GM18517 (cell line): ENCODE measurements around the gene DCTN4.
"Not testable (repeated sequence)": the region's sequence is repeated elsewhere in the genome, so short reads cannot be mapped to it uniquely, and the experiment has no call there.

Experiments
- ATAC-seq: cut with Tn5 transposase; IDR thresholded peaks from one replicate; pipeline ENCODE4 v1.9.1; 2021; ENCODE audit warnings: mild to moderate bottlenecking, moderate library complexity; ENCODE audit not compliant: unreplicated experiment

DCTN4 gene

DNA sequence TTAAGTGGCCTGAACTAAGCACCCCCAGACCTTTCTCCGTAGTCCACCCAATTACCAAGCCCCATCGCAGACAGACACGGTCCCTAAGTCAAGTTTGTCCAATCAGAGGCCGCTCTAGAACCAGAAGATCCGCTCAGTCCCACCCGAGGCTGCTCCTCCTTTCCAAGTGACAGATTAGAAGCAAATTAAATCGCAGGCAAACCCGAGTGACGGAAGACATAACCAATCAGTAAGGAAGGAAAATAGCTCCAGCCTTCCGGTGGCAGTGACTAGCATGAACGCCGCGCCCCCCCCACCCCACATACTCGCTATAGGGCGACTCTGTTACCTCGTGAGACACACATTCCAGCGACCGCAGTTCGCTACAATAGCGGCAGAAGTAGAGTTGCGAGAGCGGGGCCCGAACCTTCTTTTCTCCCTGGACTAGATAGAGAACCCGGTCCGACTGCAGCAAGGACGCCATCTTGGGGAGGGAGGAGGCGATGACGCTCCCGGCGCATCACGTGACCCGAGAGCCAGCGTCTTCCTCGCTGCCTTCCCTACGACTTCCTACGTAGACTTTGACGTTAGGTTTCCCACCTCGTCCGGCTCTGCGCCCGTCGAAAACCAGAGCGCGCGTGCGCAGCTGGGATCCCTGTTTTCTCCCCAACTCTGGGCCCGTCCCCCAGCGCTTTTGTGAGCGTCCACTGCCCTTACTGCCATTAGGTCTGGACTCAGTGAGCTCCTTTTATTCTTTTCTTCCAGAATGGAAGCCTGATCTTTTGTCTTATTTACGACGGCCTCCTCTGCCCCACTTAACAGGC, at the start of gene DCTN4:
TSS of gene DCTN4 (minus strand) at position 487 of the 803 bp plus-strand sequence. CDS start at position 463, 24 bp downstream.
- ATAC-seq, result peak; percentile 98

DNA sequence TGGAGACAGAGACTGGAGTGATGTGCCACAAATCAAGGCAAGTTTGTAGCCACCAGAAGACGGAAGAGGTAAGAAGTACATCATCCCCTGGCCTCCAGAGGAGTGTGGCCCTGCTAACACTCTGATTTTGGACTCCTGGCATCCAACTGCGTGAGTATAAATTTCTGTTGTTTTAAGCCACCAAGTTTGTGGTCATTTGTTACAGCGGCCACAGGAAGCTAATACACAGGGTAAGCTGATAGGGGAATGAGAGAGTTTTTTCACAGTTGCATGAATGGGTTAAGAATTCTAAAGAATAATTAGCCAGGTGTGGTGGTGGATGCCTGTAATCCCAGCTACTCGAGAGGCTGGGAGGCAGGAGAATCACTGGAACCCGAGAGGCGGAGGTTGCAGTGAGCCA, 45.6 kb upstream of the DCTN4 start:
- no peak for ATAC-seq

GRCh38 chr5:150801117-150801927, 42.5 kb upstream of the DCTN4 start:
- ATAC-seq, result peak; percentile 76

DNA sequence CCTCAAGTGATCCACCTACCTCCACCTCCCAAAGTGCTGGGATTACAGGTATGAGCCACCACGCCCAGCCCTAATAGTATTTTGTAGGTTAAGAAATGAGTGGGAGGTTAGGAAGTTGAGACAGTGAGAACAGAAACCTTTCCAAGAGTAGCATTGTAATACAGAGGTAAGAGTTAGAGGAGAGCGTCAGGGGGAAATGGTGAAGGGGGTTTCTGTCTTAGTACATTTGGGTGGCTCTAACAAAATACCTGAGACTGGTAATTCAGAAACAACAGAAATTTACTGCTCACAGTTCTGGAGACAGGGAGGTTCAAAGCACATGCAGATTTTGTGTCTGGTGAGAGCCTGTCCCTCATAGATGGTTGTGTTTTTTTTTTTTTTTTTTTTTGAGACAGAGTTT, 38.6 kb upstream of the DCTN4 start:
- no peak for ATAC-seq

DNA sequence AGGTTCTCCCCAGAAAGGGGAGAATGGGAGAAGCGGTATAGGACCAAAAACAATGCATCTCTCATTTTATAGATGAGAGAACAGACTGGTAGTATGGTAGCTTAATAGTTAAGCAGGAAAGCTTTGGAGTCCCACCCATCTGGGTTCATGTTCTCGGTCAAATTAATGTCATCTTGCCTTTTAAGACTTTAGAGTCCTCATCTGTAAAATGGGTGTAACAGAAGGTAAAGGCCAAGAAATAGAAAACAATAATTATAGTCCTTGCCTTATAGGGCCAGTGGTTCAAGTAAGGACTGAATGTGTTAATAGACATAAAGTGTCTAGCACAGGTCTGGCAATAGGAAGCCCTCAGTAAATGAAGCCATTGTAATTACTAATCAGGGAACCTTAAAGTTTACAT, 36.1 kb upstream of the DCTN4 start:
- no peak for ATAC-seq

- not testable (repeated sequence) for ATAC-seq
Observed at GRCh38 chr5:150793423-150793888, 34.6 kb upstream of the DCTN4 start.

GRCh38 chr5:150791536-150791935, 32.7 kb upstream of the DCTN4 start:
- ATAC-seq, result no peak

DNA sequence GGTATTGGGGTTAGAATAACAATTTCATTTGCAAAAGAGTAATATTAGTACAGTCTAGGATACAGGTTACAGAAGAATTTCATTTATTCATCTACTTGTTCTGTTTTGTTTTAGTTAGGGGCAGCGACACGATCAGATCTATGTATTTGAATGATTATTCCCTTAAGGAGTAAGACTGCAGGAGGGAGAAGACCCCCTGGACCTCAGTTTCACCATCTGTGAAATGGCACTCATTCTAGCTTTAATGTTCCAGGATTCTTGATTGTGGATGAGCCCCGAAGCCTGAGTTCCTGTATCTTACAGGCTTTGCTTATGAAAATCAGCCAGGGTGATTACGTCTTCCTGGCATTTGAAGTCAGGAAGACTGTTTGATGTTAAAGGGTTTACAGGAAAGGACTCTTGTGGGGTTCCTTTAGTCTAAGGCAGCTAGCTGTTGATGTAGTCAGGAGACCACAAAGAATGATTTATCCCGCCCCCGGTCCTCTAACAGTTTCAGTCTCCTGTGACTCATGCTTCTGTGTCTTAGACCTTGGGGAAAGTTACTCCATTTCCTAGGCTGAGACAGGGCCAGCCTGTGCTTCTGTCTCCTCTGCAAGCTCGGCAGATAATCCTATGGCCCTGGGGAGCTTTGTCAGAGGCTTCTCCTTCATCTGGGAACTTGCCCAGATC, 31.3 kb upstream of the DCTN4 start:
- peak; percentile 97 for ATAC-seq

- ATAC-seq, result no peak
Observed at GRCh38 chr5:150789450-150789849, 30.6 kb upstream of the DCTN4 start.

DNA sequence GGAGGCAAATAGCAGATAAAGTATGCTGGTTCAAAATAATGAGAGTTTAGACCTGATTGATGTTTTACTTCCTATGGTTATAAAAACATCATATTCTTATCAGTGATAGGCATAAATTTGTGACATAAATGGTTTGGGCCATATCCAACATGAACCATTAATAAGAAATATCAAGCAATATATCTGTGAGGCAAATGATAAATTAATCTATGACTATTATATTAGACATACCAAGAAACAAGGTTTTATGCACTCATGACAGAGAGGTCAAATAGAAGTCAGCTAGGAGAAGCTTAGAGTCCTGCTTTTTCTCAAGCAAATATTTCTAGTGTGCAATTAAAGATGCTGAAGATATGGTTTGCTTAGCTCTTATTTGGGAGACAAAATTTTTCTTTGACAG, 30.2 kb upstream of the DCTN4 start:
- no peak for ATAC-seq

DNA sequence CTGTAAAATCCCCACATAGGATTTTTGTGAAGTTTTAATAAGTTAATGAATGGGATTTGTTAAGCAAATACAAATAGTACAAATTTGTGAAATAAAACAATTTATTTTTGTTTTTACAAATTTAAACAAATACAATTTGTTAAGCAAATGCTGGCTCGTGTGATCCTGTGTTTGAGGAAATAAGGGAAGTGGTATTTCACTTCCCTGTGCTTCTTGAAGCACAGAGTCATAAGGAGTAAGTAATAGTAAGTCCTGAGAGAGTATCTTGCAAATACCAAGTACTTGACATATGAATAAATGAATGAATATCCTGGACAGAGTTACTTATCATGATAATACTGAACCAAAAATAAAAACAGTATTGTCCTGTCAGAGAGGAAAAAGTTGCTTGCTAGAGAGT, 28.8 kb upstream of the DCTN4 start:
- ATAC-seq, result no peak

GRCh38 chr5:150786876-150787275, 28.1 kb upstream of the DCTN4 start:
- ATAC-seq, result no peak

- no peak for ATAC-seq
Observed at GRCh38 chr5:150785950-150786349, 27.1 kb upstream of the DCTN4 start.

DNA sequence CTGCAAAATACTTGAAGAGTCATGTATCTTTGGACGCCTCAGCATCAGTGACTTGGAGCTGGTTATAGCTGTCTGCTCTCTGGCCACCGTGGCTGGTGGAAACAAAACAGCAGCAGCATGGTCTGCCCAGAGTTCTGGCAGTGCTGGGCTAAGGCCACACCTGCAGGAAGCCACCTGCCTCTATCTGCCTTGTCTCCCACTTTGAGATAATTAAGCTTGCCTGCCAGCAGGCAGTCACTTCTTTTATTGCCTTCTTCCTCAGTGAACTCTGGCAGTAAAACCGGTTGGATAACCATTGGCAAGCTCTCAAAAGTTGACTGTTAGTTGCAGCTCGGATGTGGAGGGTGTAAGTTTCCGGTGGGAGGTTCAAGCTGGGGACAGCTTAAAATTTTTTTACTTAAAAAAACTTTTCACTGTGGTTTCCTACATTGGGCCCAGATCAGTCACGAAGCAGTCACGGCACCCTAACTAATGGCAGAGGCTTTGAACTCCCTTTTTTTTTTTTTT, 24.7 kb upstream of the DCTN4 start:
- ATAC-seq, result peak; percentile 46

DNA sequence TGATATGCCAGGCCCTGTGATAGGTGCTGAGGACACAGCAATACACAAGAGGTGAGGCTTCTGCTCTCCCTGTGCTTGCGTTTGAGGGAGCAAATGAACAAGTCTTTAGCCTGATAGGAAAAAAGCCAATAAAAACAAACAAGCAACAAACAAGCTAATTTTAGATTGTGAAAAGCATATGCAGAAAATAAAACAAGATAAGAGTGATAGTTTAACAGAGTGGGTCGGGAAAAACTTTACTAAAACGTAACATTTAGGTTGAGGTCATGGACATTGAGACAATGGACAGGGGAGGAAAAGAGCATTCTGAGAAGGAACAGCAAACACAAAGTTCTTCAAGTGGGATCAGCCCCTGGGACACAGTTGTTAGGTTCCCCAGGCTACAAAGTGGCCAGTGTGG, 24.0 kb upstream of the DCTN4 start:
- ATAC-seq, result no peak

GRCh38 chr5:150781706-150782614, 23.1 kb upstream of the DCTN4 start:
- ATAC-seq, result no peak

- ATAC-seq, result no peak
Observed at GRCh38 chr5:150780816-150781221, 22.0 kb upstream of the DCTN4 start.

GRCh38 chr5:150780187-150780692, 21.4 kb upstream of the DCTN4 start:
- ATAC-seq, result peak; percentile 43

DNA sequence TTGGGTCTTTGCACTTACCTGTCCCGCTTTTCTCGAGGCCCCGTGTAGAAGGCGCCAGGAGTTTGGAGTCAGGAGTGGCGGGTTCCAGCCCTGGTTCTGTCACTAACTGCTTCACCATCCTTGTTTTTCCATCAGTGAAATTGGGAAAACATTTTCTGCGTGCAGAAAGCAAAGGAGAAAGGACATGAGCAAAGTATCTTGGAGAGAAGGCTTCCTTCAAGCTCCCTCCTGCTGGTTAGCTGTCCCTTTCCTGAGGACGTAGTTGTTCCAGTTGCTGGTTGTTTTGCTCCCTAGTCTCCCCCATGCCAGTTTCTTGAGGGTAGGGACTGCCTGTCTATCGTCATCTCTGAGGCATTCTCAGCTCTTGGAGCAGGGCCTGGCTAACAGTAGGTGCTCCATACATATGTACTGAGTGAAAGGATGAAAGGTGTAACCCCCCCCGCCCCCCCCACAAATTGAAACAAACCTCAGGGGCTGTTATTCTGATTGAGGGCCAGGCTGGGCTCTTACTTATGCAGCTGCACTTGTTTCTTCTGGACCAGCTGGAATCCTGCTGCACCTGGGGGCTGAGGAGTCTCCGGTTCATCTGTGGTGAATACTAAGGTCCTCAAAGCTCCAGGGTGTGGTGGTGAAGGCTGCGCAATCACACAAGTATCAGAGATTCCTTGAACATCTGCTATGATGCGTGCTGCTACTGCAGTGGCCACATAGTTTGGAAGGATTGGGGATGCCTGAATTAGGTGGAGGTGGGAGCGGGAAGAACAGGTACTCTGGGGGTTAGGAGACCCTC, 20.8 kb upstream of the DCTN4 start:
- no peak for ATAC-seq
